ENCODE measurements around the gene SASH1. TPM values are rescaled to one million over a fixed set of nuclear protein-coding genes. Genes with fewer than 3 reads are reported as not detected.
"Not testable (repeated sequence)": the region's sequence is repeated elsewhere in the genome, so short reads cannot be mapped to it uniquely, and the experiment has no call there.

SASH1 gene
- polyA plus RNA-seq, 3 donors: 25.2 to 33.8 (median 27.3) TPM

DNA sequence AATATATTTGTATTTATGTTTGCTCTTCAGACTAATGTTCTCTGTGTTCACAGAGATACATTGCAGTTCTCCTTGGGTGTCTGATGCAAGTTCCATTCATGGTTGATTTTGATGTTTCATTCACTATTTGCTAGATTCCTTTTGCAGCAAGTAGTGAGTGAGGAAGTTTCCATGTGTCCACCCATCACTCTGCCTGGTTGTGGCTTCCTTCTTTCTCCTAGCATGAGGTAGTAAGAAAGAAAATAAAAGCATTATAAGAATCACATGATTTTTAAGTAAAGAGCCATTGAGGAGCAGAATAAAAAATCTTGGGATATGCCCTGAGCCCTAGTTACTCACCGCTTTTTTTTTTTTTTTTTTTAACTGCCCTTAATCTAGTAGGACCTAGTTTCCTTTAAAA is 8.7 kb downstream of the SASH1 start:
- no peak for DNase-seq (ENCODE audit: extremely low read depth in 1 of 11, low read depth in 9 of 11, low spot score in 4 of 11)

DNA sequence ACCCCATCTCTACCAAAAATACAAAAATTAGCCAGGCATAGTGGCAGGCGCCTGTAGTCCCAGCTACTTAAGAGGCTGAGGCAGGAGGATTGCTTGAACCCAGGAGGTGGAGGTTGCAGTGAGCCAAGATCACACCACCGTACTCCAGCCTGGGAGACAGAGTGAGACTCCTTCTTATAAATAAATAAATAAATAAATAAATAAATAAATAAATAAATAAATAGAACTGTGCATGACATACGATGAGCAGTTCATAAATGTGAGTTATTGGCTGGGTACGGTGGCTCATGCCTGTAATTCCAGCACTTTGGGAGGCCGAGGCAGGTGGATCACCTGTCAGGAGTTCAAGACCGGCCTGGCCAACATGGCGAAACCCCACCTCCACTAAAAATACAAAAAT is 9.8 kb downstream of the SASH1 start:
- not testable (repeated sequence) for DNase-seq (ENCODE audit: extremely low read depth in 1 of 11, low read depth in 9 of 11, low spot score in 4 of 11)

DNA sequence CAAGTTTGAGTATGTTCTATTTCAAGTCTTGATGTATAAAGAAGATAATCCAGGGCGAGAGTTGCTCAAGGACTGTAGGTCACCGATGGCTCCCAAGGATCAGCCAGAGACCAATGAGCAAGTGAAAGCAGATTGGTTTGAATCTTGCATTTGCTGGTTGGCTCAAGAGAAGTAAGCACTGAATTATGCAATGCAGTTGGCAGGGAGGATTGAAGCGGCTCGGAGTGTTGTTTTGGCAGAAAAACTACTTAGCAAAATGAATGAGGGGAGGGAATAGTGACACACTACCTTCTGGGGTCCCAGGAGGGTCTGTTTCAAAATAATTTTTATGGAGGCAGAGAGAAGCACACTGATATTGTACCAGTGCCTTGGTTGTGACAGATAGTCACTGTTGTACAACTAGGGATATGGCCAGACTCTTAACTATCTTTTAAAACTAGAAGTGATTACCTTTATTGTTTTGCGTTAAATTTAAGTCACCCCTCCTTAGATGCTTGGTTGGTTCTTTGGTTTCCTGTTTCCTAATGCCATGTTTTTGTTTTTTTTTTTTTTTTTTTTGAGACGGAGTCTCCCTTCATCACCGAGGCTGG is 15.7 kb downstream of the SASH1 start:
- DNase-seq (ENCODE audit: extremely low read depth in 1 of 11, low read depth in 9 of 11, low spot score in 4 of 11): no peak

DNA sequence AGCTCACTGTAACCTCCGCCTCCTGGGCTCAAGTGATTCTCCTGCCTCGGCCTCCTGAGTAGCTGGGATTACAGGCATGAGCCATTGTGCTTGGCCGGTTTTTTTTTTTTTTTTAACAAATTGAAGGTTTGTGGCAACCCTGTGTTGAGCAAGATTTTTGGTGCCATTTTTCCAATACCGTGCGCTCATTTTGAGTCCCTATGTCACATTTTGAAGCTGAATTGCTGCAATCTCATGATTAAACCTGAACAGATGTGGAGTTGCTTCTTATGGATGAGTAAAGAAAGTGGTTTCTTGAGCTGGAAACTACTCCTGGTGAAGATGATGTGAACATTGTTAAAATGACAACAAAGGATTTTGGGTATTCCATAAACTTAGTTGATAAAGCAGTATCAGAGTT is 16.6 kb downstream of the SASH1 start:
- no peak for DNase-seq (ENCODE audit: extremely low read depth in 1 of 11, low read depth in 9 of 11, low spot score in 4 of 11)

DNA sequence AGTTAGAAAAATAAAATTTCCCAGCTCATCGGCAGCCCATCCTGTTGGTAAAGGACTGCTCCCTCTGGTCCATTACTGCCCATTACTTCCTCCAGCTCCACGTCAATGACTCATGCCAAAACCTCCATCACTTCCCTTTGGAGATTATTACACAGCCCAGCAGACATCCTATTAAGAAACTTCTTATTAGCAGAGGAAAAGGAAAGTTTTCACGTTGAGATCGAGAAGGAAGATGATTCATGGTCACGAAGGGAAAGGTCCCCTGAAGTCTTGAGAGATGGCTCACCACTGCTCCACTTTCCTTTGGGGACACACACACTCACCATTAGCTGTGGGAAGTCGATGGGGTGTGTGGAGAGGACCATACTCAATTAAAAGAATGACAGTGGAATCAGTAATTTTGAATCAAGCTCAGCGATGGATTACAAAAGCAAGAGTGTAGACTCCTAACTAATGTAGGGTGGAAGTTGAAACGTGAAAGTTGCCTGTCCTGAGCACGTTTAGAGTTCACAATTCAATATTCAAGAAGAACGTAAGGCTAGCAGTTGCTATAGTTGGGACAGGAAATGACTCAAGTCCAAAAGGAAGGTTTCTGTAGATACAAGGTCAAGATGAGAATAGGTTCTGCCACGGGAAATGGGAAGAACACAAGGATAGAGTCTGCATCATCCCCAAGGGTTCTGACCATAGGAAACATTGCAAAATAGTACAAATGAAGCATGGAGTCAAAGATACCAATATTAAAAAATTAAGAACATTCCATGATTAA is 21.6 kb downstream of the SASH1 start:
- DNase-seq (ENCODE audit: extremely low read depth in 1 of 11, low read depth in 9 of 11, low spot score in 4 of 11): no peak

DNA sequence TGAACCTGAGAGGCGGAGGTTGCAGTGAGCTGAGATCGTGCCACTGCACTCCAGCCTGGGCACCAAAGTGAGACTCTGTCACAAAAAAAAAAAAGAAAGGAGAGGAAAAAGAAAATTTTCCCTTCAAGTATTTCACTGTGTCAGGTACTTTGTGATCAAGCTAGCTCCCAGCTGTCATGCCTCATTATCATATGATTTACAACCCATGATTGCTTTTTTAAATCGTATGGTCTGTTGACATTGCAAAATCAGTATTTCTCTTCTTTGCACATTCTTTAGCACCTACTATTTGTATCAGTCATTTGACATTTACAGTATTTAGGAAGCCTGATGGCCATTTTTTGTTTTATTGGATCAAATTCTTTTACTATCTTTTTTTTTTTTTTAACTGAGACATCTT is 22.4 kb downstream of the SASH1 start:
- no peak for DNase-seq (ENCODE audit: extremely low read depth in 1 of 11, low read depth in 9 of 11, low spot score in 4 of 11)

DNA sequence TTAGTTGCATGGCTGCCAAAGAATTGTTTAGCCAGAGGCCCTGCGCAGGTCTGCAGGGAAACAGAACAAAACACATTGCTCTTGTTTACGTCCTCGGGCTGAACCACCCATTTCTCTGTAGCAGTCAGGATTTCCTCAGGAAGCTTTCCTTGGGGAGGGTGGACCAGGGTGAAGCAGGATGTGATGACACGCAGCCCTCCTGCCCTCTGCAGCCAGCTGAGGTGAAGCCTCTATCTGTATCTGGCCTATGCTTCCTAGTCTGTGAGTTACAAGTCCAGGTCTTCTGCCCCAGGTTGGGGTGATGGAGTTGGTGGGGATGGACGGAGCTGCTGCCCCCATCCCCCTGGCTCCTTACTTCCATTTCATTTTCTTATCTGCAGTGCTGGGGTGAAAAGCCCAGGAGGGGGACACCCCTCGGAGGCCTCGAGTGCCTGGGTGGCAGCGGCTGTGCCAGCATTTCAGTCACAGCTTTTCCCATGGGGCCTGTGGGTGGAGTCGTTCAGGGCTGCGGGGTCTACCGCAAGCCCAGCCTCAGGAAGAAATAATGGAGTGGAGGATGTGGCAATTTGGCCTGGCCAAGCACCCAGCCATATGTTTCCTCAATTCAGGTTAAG is 24.9 kb downstream of the SASH1 start:
- DNase-seq (ENCODE audit: extremely low read depth in 1 of 11, low read depth in 9 of 11, low spot score in 4 of 11): peak in 2 of 11 donors; percentile 28 to 43

DNA sequence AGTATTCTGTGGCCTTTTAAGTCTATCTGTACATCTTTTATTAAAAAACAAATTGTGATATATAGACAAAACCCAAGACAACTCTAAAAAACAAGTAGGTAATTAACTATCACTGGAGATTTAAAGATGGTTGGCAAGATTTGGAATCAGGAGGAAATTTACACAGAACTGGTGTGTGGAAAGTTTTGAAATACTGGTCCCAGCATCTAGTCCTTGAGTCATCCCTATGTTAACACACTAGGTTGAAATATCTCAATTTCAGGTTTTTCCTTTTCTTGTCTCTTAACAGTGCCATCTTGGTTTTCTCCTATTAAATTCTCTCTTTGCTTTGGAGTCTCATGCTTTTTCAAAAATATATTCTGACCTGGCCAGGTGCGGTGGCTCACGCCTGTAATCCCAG is 27.5 kb downstream of the SASH1 start:
- DNase-seq (ENCODE audit: extremely low read depth in 1 of 11, low read depth in 9 of 11, low spot score in 4 of 11): no peak

DNA sequence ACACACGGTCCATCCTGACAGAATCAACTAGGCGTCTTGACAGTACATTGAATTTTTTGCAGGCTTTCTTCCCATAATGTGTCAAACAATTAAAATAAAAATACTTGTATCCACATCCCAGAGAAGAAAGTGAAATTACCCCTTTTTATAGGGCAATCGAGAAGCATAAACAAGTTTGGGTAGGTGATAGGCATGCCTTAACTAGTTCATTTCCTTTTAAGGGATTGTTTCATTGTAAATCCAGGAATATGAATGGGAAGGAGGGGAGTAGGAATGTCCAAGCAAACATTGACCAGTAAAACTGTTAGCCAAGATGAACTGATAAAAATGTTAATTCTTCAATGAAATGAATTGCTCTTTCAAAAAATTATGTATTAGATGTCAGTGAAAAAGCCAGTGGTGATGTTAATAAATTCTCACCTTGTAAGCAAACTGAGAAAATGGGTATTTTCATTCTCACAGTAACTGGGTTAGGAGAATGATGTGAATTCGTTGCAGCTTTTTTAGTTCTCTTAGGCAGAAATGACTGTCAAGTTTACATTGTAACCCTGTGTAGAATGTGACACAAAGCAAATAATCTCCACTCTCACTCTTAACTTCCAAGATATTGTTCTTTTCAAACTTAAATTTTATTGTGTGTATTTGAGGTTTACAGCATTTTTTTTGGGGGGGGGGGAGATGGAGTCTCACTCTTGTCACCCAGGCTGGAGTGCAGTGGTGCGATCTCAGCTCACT is 31.6 kb downstream of the SASH1 start:
- no peak for DNase-seq (ENCODE audit: extremely low read depth in 1 of 11, low read depth in 9 of 11, low spot score in 4 of 11)

DNA sequence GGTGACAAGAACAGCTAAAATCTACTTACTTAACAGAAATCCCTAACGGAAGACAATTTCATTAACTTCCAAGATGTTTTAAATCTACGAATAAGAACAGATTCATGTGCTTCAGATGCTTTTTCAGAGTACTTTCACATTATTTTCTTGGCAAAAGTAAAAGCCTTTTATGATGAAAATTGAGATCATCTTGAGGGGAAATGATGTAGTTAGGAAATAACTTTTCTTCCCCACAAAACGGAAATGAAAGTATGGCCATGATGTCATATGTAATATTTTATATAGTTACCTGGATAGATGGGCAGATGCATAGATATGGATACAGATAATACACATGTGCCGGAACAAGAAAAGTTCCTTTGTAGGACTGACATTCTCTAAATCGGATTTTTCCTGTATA is 32.8 kb downstream of the SASH1 start:
- no peak for DNase-seq (ENCODE audit: extremely low read depth in 1 of 11, low read depth in 9 of 11, low spot score in 4 of 11)

DNA sequence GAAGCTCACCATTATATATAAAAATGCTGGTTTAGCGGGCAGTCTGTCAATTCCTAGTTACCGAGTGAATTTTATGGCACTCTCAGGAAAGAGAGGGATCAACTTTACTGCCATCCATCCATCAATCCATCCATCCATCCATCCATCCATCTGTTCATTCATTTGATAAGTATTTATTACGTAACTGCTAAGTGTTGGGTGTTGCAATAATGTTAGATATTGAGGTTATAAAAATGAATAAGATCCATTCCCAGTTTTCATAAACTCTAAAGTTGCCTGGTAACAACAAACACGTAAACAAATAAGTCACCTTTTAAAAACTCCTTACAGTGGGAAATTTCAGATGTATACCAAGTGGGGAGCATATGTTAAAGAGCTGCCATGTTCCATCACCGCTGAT is 36.8 kb downstream of the SASH1 start:
- DNase-seq (ENCODE audit: extremely low read depth in 1 of 11, low read depth in 9 of 11, low spot score in 4 of 11): no peak

DNA sequence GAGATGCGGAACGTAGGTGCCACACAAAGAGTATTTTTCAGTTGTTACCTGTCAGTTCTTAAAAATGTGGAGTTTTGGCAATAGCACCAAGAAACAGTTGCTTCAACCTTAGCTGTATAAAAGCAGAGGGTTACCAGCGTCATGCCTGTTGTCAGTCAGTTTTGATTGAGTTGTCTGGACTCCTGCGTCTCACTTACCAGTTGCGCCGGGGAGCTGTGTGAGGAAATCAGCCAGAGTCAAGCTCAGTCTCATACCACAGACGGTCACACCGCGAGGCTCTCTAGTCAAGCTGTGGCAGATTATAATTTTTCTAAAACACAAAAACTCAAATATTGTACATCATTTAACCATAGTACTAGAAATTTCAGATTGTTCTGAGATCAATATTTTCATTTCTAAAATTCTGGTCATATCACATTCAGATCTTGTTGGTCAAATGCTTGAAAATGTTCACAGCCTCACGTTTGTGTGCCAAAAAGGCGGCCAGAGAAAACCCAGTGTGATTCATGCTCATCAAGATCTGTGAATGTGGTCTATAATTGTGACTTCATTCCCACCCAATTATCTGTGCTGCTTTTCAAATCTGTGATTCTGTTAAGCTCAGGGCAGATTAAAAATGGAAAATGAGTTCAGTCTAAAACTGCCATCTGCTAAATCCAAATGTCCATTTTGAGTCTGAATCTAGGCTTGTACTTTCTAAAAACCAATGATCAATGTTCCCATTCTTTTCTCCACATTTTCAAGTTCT is 37.5 kb downstream of the SASH1 start:
- no peak for DNase-seq (ENCODE audit: extremely low read depth in 1 of 11, low read depth in 9 of 11, low spot score in 4 of 11)

DNA sequence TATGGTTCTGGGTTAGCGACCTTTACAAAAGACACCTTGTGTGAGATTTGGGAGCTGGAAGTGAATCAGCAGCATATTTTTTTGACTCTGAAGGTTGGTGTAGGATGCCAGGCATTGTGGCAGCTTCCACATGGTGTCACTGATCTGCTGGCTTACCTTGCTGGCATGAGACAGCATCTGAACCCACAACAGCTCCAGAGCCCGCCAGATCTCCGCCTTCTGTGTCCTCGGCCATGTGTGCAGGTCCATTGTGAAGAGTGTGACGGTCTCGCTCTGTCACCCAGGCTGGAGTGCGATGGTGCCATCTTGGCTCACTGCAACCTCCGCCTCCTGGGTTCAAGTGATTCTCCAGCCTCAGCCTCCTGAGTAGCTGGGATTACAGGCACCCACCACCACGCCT is 39.4 kb downstream of the SASH1 start:
- not testable (repeated sequence) for DNase-seq (ENCODE audit: extremely low read depth in 1 of 11, low read depth in 9 of 11, low spot score in 4 of 11)

DNA sequence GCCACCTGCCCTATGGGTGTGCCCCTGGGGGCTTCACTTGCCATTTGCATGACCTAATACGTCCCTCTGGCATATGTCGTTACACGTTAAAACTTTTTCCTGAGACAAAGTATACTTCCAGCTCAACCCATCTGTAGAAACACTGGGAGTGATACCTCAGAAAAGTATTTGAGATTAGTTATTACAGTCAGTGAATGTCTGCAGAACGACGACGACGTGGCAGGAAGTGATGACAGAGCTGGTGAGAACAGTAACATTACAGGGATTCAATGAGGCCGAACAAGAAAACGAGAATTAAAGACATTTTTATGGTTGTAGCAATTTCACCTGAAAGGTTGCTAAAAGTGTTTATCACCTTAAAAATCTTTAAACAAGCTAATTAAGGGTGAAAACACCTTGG is 40.2 kb downstream of the SASH1 start:
- no peak for DNase-seq (ENCODE audit: extremely low read depth in 1 of 11, low read depth in 9 of 11, low spot score in 4 of 11)

DNA sequence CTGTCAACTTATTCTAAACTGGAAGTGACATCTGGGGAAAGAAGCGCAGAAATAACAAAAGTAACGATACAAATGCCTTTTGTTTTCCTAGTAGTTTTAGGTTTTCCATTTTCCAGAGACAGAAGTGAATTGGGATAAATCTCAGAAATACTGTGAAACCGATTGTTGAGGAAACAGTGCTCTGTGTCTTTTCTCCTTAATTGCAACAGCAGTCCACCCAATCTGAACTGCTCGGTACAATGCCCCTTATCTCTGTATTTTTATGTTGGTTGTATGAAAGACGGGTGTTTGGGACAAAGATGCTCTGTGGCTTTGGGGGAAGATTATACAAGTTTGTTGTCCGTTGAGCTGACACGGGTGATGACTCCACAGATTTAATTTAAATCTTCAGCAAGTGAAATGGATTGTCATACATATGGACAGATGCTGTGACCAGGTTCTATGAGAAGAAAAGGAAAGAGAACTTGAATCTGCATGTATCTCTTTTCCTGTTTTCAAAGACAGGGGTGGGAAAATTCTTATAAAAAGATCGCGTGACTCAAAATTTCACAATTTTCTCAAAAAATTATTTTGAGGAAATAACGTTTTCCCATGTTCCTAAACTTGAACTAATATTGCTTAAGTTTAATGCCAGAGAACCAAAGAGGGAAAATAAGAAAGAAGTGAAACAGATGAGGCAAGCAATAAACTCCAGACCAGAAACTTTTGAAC is 41.2 kb downstream of the SASH1 start:
- DNase-seq (ENCODE audit: extremely low read depth in 1 of 11, low read depth in 9 of 11, low spot score in 4 of 11): no peak

DNA sequence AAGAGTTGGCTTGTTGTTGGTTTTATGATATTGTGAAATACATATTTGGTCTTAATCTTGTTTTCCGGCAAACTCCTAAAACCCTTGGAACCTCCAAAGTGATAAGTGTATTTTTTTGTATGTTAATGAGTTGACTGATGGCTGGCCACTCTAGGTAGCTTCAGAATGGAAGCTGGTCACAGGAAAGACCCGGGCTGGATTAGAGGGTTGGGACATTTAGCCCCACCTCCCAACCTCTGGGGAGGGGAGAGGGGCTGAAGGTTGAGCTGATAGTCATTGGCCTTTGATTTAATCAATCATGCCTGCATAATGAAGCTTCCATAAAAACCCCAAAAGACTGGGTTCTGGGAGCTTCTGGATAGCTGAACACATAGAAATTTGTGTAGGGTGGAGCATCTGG is 42.7 kb downstream of the SASH1 start:
- DNase-seq (ENCODE audit: extremely low read depth in 1 of 11, low read depth in 9 of 11, low spot score in 4 of 11): no peak

DNA sequence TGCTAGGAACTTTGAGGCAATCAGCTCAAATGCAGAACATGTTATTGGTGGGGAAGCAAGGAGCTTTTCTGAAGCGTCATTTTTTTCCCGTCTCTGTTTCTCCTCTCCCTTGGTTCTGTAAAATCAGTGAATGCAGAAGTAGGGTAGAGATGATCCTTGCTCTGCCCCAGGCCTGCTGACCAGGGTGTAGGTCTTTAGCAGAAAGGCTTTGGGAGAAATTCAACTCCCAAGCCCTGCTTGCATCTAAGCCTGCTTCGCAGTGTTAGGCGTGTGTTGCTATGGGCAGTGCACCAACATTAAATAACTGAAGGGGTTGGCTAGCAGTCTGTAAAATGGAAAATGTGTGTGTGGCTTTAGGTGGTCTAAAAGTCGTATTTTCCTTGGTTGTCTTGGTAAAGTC is 45.9 kb downstream of the SASH1 start:
- no peak for DNase-seq (ENCODE audit: extremely low read depth in 1 of 11, low read depth in 9 of 11, low spot score in 4 of 11)

DNA sequence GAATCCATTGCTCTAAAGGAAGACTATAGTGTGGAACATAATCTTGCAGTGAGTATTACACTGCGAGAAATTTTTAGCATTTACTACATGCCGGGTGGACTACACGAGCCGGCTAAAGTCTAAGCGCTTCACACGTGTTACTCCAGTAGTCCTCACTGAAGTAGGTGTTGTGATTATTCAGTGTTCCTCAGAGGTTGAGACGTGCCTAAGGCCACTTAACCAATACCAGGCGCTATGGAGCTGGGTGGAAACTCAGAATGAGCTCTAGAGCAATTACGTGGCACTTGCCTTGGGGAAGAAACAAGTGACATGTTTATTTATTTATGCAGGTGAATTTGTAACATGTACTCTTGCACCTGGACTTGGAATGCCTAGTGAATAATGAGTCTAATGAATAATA is 46.4 kb downstream of the SASH1 start:
- no peak for DNase-seq (ENCODE audit: extremely low read depth in 1 of 11, low read depth in 9 of 11, low spot score in 4 of 11)

DNA sequence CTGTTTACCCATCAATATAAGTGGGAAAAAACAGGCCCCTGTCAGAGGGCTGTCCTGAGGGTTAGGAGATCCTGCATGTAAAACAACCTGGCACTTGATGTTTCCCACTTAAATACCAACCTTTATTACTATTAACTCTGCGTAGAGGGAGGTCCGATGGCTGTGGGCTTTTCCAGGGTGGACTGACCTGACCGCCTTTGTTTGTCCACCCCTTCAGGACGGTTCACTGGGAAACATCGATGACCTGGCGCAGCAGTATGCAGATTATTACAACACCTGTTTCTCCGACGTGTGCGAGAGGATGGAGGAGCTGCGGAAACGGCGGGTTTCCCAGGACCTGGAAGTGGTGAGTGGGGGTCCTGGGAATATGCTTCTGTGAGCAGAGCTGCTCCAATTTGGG is 47.3 kb downstream of the SASH1 start:
- DNase-seq (ENCODE audit: extremely low read depth in 1 of 11, low read depth in 9 of 11, low spot score in 4 of 11): no peak
